Hematopoietic multipotent progenitor cell treated with erythropoietin and hydrocortisone succinate and interleukin-3 and kit ligand, for 4 days (in vitro differentiated cells): Measurements from ENCODE around the gene LRRC2.
A peak's percentile ranks its signal among the peaks of the same experiment; 100 is the strongest.
"Not testable (repeated sequence)": the region's sequence is repeated elsewhere in the genome, so short reads cannot be mapped to it uniquely, and the experiment has no call there.

Source experiments
- DNase-seq: peaks from one replicate; pipeline ENCODE4 v3.0.0-alpha.2; 2015

The LRRC2 gene

GRCh38 chr3:46551615-46552014, 14.5 kb downstream of the LRRC2 start:
- no peak for DNase-seq

- peak; percentile 36 for DNase-seq
These were observed 16.1 kb downstream of the LRRC2 start for GRCh38 chr3:46549989-46550388.

- DNase-seq, result peak; percentile 84
These were observed 16.6 kb downstream of the LRRC2 start for GRCh38 chr3:46549408-46549904.

- not testable (repeated sequence) for DNase-seq
These were observed 17.5 kb downstream of the LRRC2 start for GRCh38 chr3:46548611-46549010.

- DNase-seq, result no peak
These were observed 19.1 kb downstream of the LRRC2 start for GRCh38 chr3:46546896-46547440.

GRCh38 chr3:46545818-46546630, 20.1 kb downstream of the LRRC2 start:
- no peak for DNase-seq

- no peak for DNase-seq
These were observed 21.2 kb downstream of the LRRC2 start for GRCh38 chr3:46544771-46545503.

GRCh38 chr3:46542801-46543201, 23.3 kb downstream of the LRRC2 start:
- no peak for DNase-seq

- DNase-seq, result no peak
These were observed 23.8 kb downstream of the LRRC2 start for GRCh38 chr3:46542344-46542743.

- peak; percentile 52 for DNase-seq
These were observed 24.3 kb downstream of the LRRC2 start for GRCh38 chr3:46541835-46542234.

- no peak for DNase-seq
These were observed 25.6 kb downstream of the LRRC2 start for GRCh38 chr3:46540550-46540949.

GRCh38 chr3:46539443-46540005, 26.6 kb downstream of the LRRC2 start:
- no peak for DNase-seq

GRCh38 chr3:46538803-46539442, 27.2 kb downstream of the LRRC2 start:
- peak; percentile 84 for DNase-seq

GRCh38 chr3:46538425-46538802, 27.7 kb downstream of the LRRC2 start:
- DNase-seq, result not testable (repeated sequence)

- no peak for DNase-seq
These were observed 28.3 kb downstream of the LRRC2 start for GRCh38 chr3:46537779-46538178.

- no peak for DNase-seq
These were observed 28.8 kb downstream of the LRRC2 start for GRCh38 chr3:46537316-46537715.

GRCh38 chr3:46536758-46537157, 29.3 kb downstream of the LRRC2 start:
- no peak for DNase-seq

GRCh38 chr3:46535746-46536145, 30.4 kb downstream of the LRRC2 start:
- DNase-seq, result no peak

GRCh38 chr3:46533091-46533490, 33.0 kb downstream of the LRRC2 start:
- no peak for DNase-seq

- DNase-seq, result no peak
These were observed 38.9 kb downstream of the LRRC2 start for GRCh38 chr3:46527239-46527638.

GRCh38 chr3:46524832-46525231, 41.3 kb downstream of the LRRC2 start:
- no peak for DNase-seq

- DNase-seq, result no peak
These were observed 42.1 kb downstream of the LRRC2 start for GRCh38 chr3:46524008-46524407.

GRCh38 chr3:46523556-46523955, 42.5 kb downstream of the LRRC2 start:
- DNase-seq, result no peak
